HG03432 (cell line): ENCODE results near the gene SLC22A16.
"Not testable (repeated sequence)": the region's sequence is repeated elsewhere in the genome, so short reads cannot be mapped to it uniquely, and the experiment has no call there.

ENCODE experiments used
- ATAC-seq: cut with Tn5 transposase; IDR thresholded peaks from one replicate; pipeline ENCODE4 v1.9.1; 2021; ENCODE audit warnings: mild to moderate bottlenecking, moderate library complexity; ENCODE audit not compliant: unreplicated experiment

Gene SLC22A16

GRCh38 chr6:110491299-110491643 is 14.9 kb upstream of the SLC22A16 start:
- no peak for ATAC-seq

- no peak for ATAC-seq
Observed at GRCh38 chr6:110490110-110490509, 13.7 kb upstream of the SLC22A16 start.

GRCh38 chr6:110488606-110489190 is 12.3 kb upstream of the SLC22A16 start:
- no peak for ATAC-seq

GRCh38 chr6:110487968-110488381 is 11.6 kb upstream of the SLC22A16 start:
- not testable (repeated sequence) for ATAC-seq

GRCh38 chr6:110486756-110487155 is 10.3 kb upstream of the SLC22A16 start:
- ATAC-seq = no peak

- ATAC-seq = no peak
Observed at GRCh38 chr6:110485491-110485890, 9.1 kb upstream of the SLC22A16 start.

GRCh38 chr6:110484321-110484720 is 7.9 kb upstream of the SLC22A16 start:
- no peak for ATAC-seq

GRCh38 chr6:110482774-110483400 is 6.5 kb upstream of the SLC22A16 start:
- no peak for ATAC-seq

GRCh38 chr6:110481081-110481480 is 4.7 kb upstream of the SLC22A16 start:
- no peak for ATAC-seq

GRCh38 chr6:110475066-110475653 is 1.3 kb downstream of the SLC22A16 start:
- ATAC-seq = no peak

- no peak for ATAC-seq
Observed at GRCh38 chr6:110474500-110474899, 1.9 kb downstream of the SLC22A16 start.

- ATAC-seq = no peak
Observed at GRCh38 chr6:110472739-110473138, 3.7 kb downstream of the SLC22A16 start.

- ATAC-seq = no peak
Observed at GRCh38 chr6:110471726-110472365, 4.6 kb downstream of the SLC22A16 start.

GRCh38 chr6:110468731-110469130 is 7.7 kb downstream of the SLC22A16 start:
- no peak for ATAC-seq

- ATAC-seq = no peak
Observed at GRCh38 chr6:110467566-110468140, 8.8 kb downstream of the SLC22A16 start.

- ATAC-seq = no peak
Observed at GRCh38 chr6:110462884-110463481, 13.4 kb downstream of the SLC22A16 start.

- ATAC-seq = no peak
Observed at GRCh38 chr6:110461376-110461775, 15.0 kb downstream of the SLC22A16 start.

- ATAC-seq = no peak
Observed at GRCh38 chr6:110459137-110459536, 17.3 kb downstream of the SLC22A16 start.

- no peak for ATAC-seq
Observed at GRCh38 chr6:110458476-110458875, 17.9 kb downstream of the SLC22A16 start.

GRCh38 chr6:110457567-110458175 is 18.7 kb downstream of the SLC22A16 start:
- ATAC-seq = not testable (repeated sequence)

- no peak for ATAC-seq
Observed at GRCh38 chr6:110456694-110457093, 19.7 kb downstream of the SLC22A16 start.
